ENCODE data around the gene PDE2A.

Gene PDE2A

GRCh38 chr11:72548463-72548862 is 125.8 kb downstream of the PDE2A start:
- no peak for DNase-seq (ENCODE audit: low spot score)

- no peak for DNase-seq (ENCODE audit: low spot score)
Measured at GRCh38 chr11:72546866-72547265, 127.4 kb downstream of the PDE2A start.

GRCh38 chr11:72544589-72544988 is 129.6 kb downstream of the PDE2A start:
- peak; percentile 64 for DNase-seq (ENCODE audit: low spot score)

GRCh38 chr11:72543849-72544542 is 130.2 kb downstream of the PDE2A start:
- DNase-seq (ENCODE audit: low spot score): peak; percentile 84

GRCh38 chr11:72541257-72541974 is 132.8 kb downstream of the PDE2A start:
- no peak for DNase-seq (ENCODE audit: low spot score)

- DNase-seq (ENCODE audit: low spot score): no peak
Measured at GRCh38 chr11:72537051-72537450, 137.2 kb downstream of the PDE2A start.

DNA sequence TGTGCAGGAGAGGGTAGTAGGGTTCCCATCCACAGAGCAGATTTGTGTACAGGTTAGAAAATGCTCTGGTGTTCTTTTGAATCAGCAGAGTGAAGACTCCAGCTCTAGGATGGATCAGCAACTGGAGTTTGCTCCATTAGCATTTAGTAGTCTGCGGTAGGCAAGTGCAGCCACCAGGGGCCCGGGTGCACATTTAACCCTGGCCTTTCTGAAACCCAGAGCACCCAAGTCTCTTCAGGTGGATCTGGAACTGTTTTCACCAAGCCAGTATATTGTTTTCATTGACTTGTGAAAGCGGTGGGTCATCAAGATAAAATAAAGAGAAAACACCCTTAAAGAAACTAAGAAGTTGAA is 139.1 kb downstream of the PDE2A start:
- DNase-seq (ENCODE audit: low spot score): peak; percentile 18

- DNase-seq (ENCODE audit: low spot score): no peak
Measured at GRCh38 chr11:72534371-72535193, 139.6 kb downstream of the PDE2A start.

GRCh38 chr11:72529068-72529467 is 145.2 kb downstream of the PDE2A start:
- DNase-seq (ENCODE audit: low spot score): no peak

DNA sequence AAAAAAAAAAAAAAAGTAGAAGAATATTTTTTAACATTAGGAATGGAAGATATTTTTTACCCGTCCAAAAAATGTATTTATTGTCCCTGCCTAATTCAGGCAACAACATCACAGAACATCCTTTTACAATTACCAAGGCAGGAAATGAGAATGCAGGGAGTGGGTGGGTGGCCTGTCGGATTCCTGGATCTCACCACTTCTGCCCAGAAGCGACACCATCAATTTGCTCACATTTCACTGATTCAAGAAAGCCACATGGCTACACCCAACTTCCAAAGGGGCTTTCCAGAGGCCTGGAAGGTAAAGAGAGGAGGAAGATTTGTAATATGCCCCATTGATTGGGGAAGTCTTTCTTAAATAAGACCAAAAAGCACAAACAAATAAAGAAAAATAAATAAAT is 146.1 kb downstream of the PDE2A start:
- no peak for DNase-seq (ENCODE audit: low spot score)

Small RNA genes lying within 50 kb of the gene (small RNA-seq; reads per million reads assigned to genes)
- gene MIR139 (0.13 to 0.27 reads per million in 2 experiments), gene RNU7-105P (0 to 0.04 reads per million in 2 experiments)
